ENCODE measurements around the gene TBL1XR1. TPM values are rescaled to one million over a fixed set of nuclear protein-coding genes. Genes with fewer than 3 reads are reported as not detected.

The TBL1XR1 gene
- total RNA-seq, 1 experiment from 2014 or later: 175 TPM

DNA sequence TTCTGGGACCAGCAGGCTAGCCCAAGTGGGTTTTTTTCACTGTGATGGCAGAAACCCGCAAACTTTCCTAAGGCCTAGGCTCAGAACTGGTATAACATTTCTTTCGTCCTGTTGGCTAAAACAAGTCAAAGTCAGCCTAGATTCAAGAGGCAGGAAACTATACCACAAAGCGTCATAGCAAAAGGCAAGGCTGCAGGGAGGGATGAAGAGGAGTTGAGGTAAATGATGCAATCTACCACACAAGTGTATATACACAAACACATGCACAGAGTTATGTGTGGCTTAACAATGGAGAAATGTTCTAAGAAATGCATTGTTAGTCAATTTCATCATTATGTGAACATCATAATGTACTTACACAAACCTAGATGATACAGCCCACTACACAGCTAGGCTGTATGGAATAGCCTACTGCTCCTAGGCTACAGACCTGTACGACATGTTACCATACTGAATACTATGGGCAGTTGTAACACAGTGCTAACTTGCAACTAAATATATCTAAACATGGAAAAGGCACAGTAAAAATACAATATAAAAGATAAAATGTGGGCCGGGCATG, 225.6 kb downstream of the TBL1XR1 start:
- Histone ChIP-seq H2BK15ac (ENCODE audit: low read depth, low read length) (no peak overlapping the region), H3K79me2 (ENCODE audit: insufficient read depth, low read length) (no peaks in the 10 kb centered on the region), H3K9me3 (ENCODE audit: control insufficient read depth, low read depth, low read length) (no peaks in the 10 kb centered on the region), H3K14ac (ENCODE audit: insufficient read depth, low read length) (no peak overlapping the region), H3K56ac (ENCODE audit: insufficient read length, low read depth, low read length) (no peak overlapping the region), H2BK12ac (ENCODE audit: insufficient read length, low read depth, low read length) (no peak overlapping the region), H2BK5ac (ENCODE audit: insufficient read length, low read length) (no peak overlapping the region), H3K23ac (ENCODE audit: insufficient read length, low read depth, low read length) (no peak overlapping the region), H4K20me1 (ENCODE audit: control insufficient read depth, insufficient read depth, insufficient read length) (no peaks in the 10 kb centered on the region), H3K27ac (ENCODE audit: insufficient read length, low read depth, low read length) (no peak overlapping the region), H3K79me1 (ENCODE audit: insufficient read depth, low read depth, low read length, poor library complexity, severe bottlenecking) (no peaks in the 10 kb centered on the region), H2AFZ (ENCODE audit: low read length) (no peak overlapping the region), H2AK5ac (ENCODE audit: insufficient read length, low read length) (no peak overlapping the region), H3K27me3 (ENCODE audit: insufficient read depth, low read length) (no peaks in the 10 kb centered on the region), H4K91ac (ENCODE audit: insufficient read length, low read depth, low read length) (no peak overlapping the region), H4K8ac (replicated peaks; ENCODE audit: insufficient read length, low read depth, low read length) (no peak overlapping the region), H2BK20ac (ENCODE audit: low read depth, low read length, poor library complexity, severe bottlenecking) (no peak overlapping the region), H3T11ph (ENCODE audit: low read length) (no peak overlapping the region), H3K4me2 (ENCODE audit: insufficient read depth, insufficient read length, low read length) (no peak overlapping the region), H3K4ac (ENCODE audit: low read depth, low read length) (no peak overlapping the region), H2BK120ac (ENCODE audit: low read depth, low read length, poor library complexity, severe bottlenecking) (no peak overlapping the region), H3K23me2 (ENCODE audit: insufficient read length, low read depth, low read length, poor library complexity, severe bottlenecking) (no peaks in the 10 kb centered on the region), H4K5ac (ENCODE audit: insufficient read length, low read depth, low read length) (no peak overlapping the region), H3K9ac (ENCODE audit: extremely low read depth, insufficient read length, low read length) (no peak overlapping the region), H3K4me1 (ENCODE audit: insufficient read depth, low read length) (no peaks in the 10 kb centered on the region), H3K18ac (ENCODE audit: insufficient read length, low read depth, low read length) (no peak overlapping the region)
- DNase-seq: no peak
- H3K4me3 Mint-ChIP-seq: no peak overlapping the region
- no peaks in the 10 kb centered on the region for H3K27me3 Mint-ChIP-seq (ENCODE audit: low read depth)
- no peak overlapping the region for H3K27ac Mint-ChIP-seq
- no peaks in the 10 kb centered on the region for H3K9me3 Mint-ChIP-seq
- no peaks in the 10 kb centered on the region for H3K4me1 Mint-ChIP-seq
- no CpG with 5 or more reads among the region's 5 CpGs for WGBS (ENCODE audit: extremely low coverage, insufficient read length, low lambda C conversion rate)
- TF ChIP-seq, protein P1, sequence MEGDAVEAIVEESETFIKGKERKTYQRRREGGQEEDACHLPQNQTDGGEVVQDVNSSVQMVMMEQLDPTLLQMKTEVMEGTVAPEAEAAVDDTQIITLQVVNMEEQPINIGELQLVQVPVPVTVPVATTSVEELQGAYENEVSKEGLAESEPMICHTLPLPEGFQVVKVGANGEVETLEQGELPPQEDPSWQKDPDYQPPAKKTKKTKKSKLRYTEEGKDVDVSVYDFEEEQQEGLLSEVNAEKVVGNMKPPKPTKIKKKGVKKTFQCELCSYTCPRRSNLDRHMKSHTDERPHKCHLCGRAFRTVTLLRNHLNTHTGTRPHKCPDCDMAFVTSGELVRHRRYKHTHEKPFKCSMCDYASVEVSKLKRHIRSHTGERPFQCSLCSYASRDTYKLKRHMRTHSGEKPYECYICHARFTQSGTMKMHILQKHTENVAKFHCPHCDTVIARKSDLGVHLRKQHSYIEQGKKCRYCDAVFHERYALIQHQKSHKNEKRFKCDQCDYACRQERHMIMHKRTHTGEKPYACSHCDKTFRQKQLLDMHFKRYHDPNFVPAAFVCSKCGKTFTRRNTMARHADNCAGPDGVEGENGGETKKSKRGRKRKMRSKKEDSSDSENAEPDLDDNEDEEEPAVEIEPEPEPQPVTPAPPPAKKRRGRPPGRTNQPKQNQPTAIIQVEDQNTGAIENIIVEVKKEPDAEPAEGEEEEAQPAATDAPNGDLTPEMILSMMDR (conservative IDR thresholded peaks at IDR 0.05): no peak
- no peaks in the 10 kb centered on the region for H3K36me3 Mint-ChIP-seq (ENCODE audit: insufficient read depth in 1 of 3, low read depth in 3 of 3)

All from H9 (cell line).